A549 treated with DMSO at 1 μM for 4 hours (cell line): ENCODE data around the gene PTK7. TPM values are rescaled to one million over a fixed set of nuclear protein-coding genes. Genes with fewer than 3 reads are reported as not detected.

Source experiments
- total RNA-seq: library from RNA; stranded (reverse); fragments of 200-300 nt; extraction: Qiagen RNA extraction; gene quantifications from 5 replicates; pipeline ENCODE4 v1.2.3, GENCODE V29; 2022; ENCODE audit warnings: low read depth

Gene PTK7
- 4.3 to 5.8 TPM (median 4.9 TPM) in 5 replicates for total RNA-seq

DNA sequence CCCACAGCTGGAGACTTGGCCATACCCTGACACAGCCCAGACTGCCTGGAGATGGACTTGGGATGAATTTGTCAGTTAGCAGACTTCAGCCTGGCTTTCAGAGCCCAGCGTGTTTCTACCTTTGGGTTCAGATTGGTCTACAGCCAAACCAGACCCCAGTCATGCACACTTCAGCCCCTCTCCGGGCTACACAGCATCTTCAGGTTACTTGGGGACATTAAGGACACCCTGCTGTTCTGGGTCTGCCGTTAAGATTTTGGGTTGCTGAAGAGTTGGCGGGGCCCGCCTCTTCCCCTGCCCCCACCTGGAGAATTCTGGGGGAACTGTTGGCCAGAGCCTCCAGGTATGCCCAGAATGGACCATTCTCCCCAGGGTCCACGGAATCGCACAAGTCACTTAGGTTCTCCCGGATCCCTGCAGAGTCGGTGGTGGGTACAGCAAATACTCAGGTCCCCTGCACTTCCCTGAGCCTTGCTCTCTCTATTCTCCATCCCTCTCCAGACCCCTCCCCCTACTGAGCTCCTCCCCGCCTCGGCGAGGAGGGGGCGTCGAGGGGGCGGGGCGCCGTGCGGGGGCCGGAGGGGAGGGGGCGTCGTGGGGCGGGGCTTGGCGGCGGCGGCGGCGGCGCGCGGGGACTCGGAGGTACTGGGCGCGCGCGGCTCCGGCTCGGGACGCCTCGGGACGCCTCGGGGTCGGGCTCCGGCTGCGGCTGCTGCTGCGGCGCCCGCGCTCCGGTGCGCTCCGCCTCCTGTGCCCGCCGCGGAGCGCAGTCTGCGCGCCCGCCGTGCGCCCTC, at the start of gene PTK7:
PTK7 (plus strand) TSS at position 645 of the 794 bp plus-strand sequence. CDS start 175 bp downstream, outside the sequence.

DNA sequence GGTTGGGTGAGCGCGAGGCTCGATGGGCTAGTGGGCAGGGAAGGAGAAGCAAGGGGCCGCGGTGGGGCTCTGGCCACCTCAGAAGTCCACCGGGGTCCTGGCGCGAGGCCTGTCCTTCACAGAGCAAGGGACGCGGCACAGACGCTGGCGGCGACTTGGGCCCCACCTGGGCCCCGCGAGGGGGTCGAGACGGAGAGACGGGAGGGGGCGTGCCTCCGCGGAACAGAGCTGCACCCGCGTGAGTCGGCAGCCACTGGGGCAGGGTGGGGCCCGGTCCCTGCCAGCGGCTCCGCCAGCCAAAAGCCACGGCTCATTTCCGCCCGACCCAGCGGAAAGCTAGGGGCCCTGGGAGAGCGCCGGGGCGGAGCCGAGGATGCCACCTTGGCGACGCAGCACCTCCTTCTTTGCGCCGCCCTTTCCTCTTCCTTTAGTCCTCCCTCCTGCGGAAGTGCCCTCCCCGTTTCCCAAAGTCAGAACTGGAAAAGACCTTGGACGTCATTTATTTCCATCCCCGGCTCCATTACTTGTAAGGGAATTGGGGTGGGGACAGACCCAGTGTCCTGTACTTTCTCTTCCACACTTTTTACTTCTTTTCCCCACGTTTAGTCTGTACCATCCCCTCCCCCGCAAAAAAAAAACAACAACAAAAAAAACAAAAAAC, 22.4 kb upstream of the PTK7 start, which contains the start of gene CUL7:
CUL7 (minus strand) TSS at position 307 of the 661 bp plus-strand sequence. CDS start 1,063 bp downstream, outside the sequence.

DNA sequence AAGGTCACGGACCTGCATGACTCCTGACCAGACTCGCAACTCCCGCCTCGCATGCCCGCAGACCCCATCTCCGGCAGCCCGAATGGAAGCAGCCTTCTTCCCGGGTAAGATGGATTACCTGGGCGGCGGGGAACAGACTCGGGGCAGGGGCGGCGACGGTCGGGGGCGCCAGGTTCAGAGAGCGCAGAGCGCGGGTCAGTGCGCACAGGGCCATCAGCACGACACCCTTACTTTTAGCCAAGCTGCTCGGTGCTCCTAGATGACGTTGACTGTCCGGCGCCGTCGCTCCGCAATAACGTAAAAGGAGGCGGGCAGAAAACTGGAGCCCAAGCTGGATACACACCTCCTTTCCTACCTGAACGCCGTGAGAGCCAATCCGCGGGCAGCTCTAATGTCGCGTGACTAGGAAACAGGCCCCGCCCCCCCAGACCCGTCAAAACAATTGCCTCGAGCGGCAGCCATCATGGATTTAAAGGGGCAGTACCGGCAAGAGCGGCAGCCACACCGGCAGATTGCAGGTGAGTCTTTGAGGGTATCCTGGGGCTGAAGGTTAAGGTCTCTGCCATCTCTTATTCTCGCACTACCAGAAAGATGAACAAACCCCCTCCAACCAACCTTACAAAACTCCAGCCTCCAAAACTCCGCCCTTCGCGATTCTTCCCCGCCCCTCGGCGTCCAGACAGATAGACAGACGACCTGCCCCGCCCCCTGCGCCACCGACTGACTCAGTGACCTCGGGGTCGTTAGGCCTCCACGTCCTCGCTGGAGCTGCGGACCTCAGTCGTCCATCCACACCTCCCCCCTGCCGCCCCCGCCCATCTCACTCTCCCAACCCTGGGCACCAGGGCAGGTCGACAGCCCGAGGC, 16.7 kb upstream of the PTK7 start, which contains the start of the genes KLC4 and MRPL2:
KLC4 (plus strand) TSS at position 464 of the 866 bp plus-strand sequence. CDS start 1,705 bp downstream, outside the sequence.
MRPL2 (minus strand) TSS at position 267 of the 866 bp plus-strand sequence; CDS start at position 214, 53 bp downstream.

DNA sequence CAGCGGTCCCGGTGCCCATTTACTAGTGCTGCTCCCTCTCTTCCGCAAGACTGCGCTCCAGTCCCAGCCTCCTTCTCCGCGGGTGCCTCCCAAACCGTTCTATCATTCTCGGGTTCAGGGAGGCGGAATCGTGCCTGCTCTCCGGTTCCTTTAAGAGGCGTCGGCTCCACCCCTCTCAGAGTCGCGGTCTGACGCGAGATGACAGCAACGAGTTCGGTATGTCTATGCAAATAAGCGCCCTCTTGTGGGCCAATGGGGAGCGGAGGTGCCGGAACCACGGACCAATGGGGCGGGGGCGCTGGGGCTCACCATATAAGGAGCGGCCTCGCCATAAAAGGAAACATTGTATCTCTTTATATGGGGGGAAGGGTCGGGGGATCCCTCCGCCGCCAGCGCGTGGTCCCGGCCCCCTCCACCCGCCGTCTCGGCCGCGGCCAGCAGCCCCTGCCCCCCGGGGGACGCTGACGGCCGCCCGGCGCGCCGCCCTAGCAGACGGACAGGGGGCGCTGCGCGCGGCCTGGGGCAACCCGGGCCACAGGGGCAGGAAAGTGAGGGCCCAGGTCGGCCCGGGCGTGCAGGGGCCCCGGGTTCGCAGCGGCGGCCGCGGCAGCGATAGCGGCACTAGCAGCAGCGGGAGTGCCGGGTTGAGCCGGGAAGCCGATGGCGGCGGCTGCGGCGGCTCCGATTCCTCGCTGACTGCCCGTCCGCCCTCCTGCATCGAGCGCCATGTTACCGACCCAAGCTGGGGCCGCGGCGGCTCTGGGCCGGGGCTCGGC, 95.0 kb downstream of the PTK7 start, which contains the start of gene SRF:
SRF (plus strand) TSS at position 339 of the 776 bp plus-strand sequence; CDS start at position 727, 388 bp downstream.

DNA sequence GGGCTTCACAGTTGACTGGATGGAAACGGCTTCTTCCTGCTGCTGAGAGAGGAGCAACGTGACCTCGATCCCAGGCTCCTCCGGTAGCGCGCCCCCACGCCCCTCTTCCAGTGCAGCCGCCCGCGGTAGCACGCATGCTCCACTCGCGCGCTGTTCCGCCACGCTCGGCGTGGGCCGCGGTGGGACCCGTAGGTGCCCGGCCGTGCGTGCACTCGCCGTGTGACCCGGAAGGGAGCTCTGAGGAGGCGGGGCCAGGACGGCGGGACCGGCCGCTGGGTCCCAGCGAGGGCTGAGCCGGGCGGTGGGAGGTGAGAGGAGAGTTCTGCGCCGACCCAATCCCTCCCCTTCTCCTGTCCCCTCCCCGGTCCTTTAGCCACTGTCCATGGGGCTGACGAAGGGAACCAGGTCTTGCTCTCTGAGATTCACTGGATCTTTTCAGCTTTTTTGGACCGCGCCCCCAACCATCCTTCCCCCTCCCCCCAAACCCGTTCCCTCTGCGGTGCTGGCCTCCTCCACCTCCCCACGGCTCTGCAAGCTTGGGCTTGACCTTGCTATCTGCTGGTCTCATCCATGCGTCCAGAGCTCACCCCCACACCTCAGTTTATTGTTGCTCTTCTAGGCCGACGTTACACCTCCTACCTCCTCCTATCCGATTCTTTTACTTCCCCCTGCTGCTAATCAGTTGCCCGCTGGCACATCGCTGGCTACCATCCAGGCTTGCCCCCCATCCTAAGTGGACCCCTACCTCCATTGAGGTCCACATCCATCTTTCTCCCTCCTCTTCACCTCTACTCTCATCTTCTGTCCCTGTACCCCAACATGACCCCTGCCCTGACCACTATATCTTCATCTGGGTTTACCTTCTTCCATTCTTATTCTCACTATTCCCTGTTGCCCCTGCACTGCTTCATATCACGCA, 106.1 kb downstream of the PTK7 start, which contains the start of gene CUL9:
CUL9 (plus strand) TSS at position 255 of the 919 bp plus-strand sequence. CDS start 2,115 bp downstream, outside the sequence.

Other genes starting within 250 kb of the PTK7 start
- gene RPL7L1, start 196.7 kb upstream of the PTK7 start, total RNA-seq: 73.7 to 96.5 TPM (median 78.0 TPM) in 5 replicates
- gene PTCRA, start 160.3 kb upstream of the PTK7 start, total RNA-seq: not detected in 5 replicates
- 38.7 to 45.4 TPM (median 43.4 TPM) in 5 replicates for gene CNPY3, start 146.8 kb upstream of the PTK7 start, total RNA-seq
- gene GNMT, start 115.6 kb upstream of the PTK7 start, total RNA-seq: 0.09 to 0.19 TPM (median 0.14 TPM) in 4 of 5 replicates, not detected in the other
- gene PEX6, start 97.1 kb upstream of the PTK7 start, total RNA-seq: 5.5 to 10.5 TPM (median 9.6 TPM) in 5 replicates
- gene PPP2R5D, start 91.7 kb upstream of the PTK7 start, total RNA-seq: 25.2 to 30.8 TPM (median 27.0 TPM) in 5 replicates
- gene MEA1, start 62.4 kb upstream of the PTK7 start, total RNA-seq: 84.5 to 98.0 TPM (median 96.9 TPM) in 5 replicates
- 27.9 to 32.8 TPM (median 29.8 TPM) in 5 replicates for gene KLHDC3, start 62.1 kb upstream of the PTK7 start, total RNA-seq
- gene RRP36, start 54.7 kb upstream of the PTK7 start, total RNA-seq: 69.0 to 76.3 TPM (median 74.7 TPM) in 5 replicates
- 7.3 to 8.5 TPM (median 7.6 TPM) in 5 replicates for gene CUL7, start 22.5 kb upstream of the PTK7 start, total RNA-seq
- gene MRPL2, start 16.9 kb upstream of the PTK7 start, total RNA-seq: 50.9 to 60.3 TPM (median 57.7 TPM) in 5 replicates
- gene KLC4, start 16.7 kb upstream of the PTK7 start, total RNA-seq: 7.1 to 8.7 TPM (median 7.6 TPM) in 5 replicates
- 15.0 to 18.1 TPM (median 17.4 TPM) in 5 replicates for gene SRF, start 95.0 kb downstream of the PTK7 start, total RNA-seq
- 5.4 to 10.4 TPM (median 9.7 TPM) in 5 replicates for gene CUL9, start 105.9 kb downstream of the PTK7 start, total RNA-seq
- 74.5 to 96.8 TPM (median 85.9 TPM) in 5 replicates for gene DNPH1, start 153.2 kb downstream of the PTK7 start, total RNA-seq
- 0.03 to 0.09 TPM (median 0.06 TPM) in 4 of 5 replicates, not detected in the other for gene TTBK1, start 167.2 kb downstream of the PTK7 start, total RNA-seq
- gene SLC22A7, start 221.9 kb downstream of the PTK7 start, total RNA-seq: not detected in 5 replicates
- gene CRIP3, start 232.5 kb downstream of the PTK7 start, total RNA-seq: 0.45 to 0.83 TPM (median 0.58 TPM) in 5 replicates